8988T (cell line): ENCODE results near the gene TUBA4B.

ENCODE experiments used
- DNase-seq: peaks from one replicate; pipeline ENCODE4 v3.0.0; 2011

The TUBA4B gene

GRCh38 chr2:219252900-219253752 is at the start of gene TUBA4B:
Gene TUBA4B, plus strand, starts transcription at chr2:219253243. Its CDS starts 165 bp downstream, at chr2:219253408.
- DNase-seq = no peak

GRCh38 chr2:219204425-219205164 is 48.4 kb upstream of the TUBA4B start:
- no peak for DNase-seq

- no peak for DNase-seq
Observed at GRCh38 chr2:219205165-219205538, 47.9 kb upstream of the TUBA4B start.

DNA sequence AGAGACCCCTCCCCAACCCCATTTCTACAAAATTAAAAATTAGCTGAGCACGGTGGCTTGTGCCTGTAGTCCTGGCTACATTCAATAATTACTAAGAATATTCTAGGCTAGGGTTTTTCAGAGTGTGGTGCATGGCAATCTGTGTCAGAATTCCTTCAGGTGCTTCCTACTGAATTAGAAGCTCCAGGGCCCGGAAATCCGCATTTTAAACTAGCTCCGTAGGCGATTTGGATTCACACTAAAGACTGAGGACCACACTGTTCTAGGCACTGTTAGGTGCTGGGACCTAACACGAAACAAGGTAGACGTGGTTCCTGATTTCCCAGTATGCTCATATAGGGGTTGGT is 47.1 kb upstream of the TUBA4B start:
- DNase-seq = no peak

DNA sequence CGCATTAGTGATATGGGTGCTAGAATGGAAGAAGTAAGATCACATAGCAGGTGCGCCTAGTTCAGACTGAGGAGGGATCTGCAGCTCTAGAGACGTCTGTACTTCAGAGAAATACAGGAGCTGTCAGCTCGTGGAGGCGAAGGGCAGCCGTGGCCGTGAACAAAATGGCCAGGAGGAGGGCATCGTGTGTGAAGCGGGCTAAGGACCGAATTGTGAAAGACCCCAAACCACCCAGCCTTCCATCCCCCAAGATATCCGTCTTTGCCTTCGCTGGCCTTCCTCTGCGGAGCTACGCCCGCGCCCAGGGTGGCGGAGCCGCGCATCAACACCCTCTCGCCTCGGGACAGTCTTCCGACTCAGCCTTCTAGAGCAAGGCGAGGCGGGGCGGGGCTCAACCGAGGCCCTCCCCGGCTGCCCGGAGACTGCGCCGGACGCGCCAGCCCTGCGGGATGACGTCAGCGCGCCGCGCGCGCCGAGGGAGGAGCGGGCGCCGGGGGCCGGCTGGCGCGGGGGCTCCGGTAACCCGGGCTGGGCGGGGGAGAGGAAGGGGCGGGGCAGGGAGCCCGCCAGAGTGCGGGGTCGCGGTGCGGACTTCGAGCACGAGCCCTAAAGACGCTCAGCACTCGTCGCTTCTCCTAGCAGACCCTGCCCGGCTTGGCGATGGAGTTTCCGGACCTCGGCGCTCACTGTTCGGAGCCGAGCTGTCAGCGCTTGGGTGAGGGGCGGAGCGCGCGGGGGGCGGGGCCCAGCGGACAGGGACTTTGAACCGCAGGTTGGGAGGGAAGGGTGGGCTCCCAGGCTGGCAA is 46.5 kb upstream of the TUBA4B start, which contains the start of gene ZFAND2B:
TSS of gene ZFAND2B (plus strand) at position 455 of the 806 bp plus-strand sequence. CDS start at position 661, 206 bp downstream.
- peak; percentile 96 for DNase-seq

DNA sequence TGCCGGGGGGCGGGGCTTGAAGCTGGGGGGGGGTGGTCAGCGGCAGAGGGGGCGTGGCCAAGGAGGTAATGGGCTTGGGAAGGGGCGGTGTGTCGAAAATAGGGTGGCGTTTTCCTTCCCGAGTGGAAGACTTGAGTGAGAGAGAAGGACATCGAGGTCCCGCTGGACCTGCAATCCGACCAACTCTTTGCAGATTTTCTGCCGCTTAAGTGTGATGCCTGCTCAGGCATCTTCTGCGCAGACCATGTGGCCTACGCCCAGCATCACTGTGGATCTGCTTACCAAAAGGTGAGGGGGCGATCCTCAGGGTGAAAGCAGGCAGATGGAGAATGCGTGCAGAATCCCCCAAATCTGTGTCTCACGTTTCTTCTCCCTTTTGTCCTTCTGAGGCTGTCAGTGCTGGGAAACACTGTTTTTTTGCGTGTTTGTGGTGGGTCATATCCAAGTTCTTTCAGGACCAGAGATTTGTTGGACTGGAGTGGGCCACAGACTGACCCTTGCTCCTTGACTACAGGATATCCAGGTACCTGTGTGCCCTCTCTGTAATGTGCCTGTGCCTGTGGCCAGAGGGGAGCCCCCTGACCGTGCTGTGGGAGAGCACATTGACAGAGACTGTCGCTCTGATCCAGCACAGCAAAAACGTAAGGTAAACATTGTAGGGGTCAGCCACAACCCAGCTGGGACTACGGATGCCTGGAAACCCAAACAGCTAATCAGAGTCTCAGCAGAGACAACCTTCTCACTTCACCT is 45.7 kb upstream of the TUBA4B start:
- no peak for DNase-seq

DNA sequence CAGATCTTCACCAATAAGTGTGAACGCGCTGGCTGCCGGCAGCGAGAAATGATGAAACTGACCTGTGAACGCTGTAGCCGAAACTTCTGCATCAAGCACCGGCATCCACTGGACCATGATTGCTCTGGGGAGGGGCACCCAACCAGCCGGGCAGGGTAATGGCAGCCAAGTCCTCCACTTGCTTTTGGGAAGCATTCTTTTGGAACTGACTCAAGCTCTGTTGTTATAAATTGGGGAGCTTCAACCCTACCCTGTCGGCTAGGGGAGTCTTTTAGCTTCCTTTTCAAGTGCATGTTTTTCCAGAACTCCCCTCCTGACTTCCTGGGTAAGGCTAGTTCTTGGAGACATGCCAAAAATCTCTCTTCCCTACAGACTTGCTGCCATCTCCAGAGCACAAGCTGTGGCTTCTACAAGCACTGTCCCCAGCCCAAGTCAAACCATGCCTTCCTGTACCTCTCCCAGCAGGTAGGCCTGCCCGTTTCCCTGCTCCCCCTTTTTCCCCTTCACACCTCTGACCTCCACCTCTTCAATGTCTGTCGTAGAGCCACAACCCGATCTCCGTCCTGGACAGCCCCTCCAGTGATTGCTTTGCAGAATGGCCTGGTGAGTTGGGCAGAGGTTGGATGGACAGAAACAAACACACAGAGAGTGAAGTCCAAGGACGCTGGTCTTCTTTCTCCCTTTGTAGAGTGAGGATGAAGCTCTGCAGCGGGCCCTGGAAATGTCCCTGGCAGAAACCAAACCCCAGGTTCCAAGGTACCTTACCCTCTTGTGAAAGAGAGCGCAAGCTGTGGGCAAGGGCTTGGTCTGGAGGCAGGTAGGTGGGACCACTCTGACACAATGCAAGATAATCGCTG is 44.9 kb upstream of the TUBA4B start:
- DNase-seq = no peak

- no peak for DNase-seq
Observed at GRCh38 chr2:219209236-219210195, 43.5 kb upstream of the TUBA4B start.

GRCh38 chr2:219210196-219210885 is 42.7 kb upstream of the TUBA4B start:
- DNase-seq = no peak

DNA sequence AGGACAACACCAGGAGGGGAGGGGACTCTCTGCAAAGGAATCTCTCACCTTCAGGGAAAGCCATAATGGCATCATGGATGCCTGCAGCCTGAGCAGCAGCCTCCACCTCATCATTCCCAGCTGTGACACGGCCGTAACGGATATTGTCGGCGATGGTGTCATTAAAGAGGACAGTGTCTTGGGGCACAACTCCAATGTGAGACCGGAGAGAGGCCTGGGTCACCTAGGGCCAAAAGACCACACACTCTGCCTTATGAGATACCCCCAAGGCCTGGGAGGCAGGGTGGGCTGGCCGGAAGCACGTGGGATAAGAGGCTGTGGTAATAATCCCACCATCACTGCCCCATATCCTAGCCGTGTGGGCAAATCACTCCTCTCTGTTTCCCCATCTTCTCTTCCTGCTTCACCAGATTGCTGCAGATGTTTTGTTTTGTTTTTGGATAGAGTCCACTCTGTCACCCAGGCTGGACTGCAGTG is 42.1 kb upstream of the TUBA4B start:
- no peak for DNase-seq

GRCh38 chr2:219213026-219213415 is 40.0 kb upstream of the TUBA4B start:
- no peak for DNase-seq

DNA sequence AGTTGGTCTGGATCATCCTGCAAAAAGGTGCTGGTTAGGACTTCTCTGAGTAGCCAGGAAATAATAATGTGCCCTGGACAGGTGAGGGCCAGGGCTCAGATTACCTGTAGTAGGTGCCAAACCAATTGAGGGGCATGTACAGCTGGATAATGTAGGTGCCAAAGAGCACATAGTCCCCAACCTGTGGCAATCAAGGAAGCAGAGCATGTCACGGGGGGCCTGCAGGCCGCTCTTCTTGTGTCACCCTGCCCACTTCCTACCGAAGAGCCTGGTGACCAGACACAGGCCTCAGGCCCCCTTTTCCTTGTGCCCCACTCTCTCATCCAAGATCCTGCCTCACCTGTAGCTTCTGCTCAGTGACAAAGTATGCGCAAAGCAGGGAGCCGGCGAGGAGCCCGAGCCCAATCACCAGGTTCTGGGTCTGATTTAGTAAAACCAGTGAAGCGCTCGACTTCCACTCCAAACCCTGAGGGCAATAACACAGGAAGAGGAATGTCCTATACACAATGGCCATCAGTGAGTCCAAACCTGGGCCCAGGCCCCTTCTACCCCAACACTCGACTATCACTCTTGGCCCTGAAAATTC is 39.5 kb upstream of the TUBA4B start:
- DNase-seq = no peak

DNA sequence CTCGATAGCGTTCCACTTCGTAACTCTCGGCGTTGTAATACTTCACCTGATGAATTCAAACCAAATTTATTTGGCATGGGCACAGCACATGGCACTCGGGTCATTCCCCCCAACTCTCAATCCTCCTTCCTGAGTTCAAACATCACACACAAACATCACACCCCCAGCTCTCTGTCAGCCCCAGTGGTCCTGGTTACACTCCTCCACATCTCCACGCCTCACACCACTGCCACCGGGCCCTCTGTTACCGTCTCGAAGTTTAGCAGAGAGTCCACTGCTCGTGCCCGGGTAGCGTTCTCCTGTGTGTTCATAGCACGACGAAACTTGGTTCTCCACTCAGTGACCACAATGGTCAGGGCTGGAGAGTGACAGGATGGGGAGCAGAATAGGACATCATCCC is 38.9 kb upstream of the TUBA4B start:
- DNase-seq = no peak

- no peak for DNase-seq
Observed at GRCh38 chr2:219214786-219215185, 38.3 kb upstream of the TUBA4B start.

GRCh38 chr2:219215871-219216534 is 37.0 kb upstream of the TUBA4B start:
- DNase-seq = no peak

GRCh38 chr2:219216535-219216915 is 36.5 kb upstream of the TUBA4B start:
- no peak for DNase-seq

DNA sequence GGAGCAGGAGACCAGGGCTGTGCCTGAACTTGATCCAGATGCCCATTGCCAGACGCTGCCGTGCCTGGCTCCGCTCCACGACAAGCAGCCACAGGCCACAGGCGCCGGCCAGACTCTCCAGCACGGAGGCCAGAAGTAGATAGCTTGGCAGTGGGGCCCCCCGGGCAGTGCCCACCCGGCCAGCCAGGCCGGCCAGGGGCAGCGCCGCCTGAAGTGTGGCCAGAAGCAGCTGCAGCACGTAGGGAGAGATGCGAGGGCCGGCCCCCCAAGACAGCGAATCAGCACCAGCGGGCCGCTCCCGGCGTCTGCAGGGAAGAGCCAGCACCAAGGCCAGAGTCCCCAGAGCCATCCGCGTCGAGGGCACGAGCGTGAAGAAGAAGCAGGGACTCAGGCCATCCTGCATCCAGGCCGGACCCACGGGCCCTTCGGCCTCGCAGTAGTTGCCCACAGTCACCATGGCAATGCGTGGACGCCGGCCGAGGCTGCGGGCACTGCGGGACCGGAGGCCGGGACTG is 34.8 kb upstream of the TUBA4B start:
- peak; percentile 59 for DNase-seq
